GM12891 (cell line): ENCODE measurements around the gene RASA3.

Experiments
- DNase-seq: peaks from one replicate; pipeline ENCODE4 v3.0.0; 2011; ENCODE audit warnings: low spot score; ENCODE audit not compliant: insufficient read length
- FAIRE-seq: peaks from 2 replicates; lab custom pipeline; 2011; peaks lifted over from hg19 to GRCh38; lab: Jason Lieb, UNC
- PAX5 ChIP-seq: IDR thresholded peaks from 2 replicates; pipeline ENCODE4 v1.6.1; 2011; ENCODE audit warnings: low read length, moderate library complexity, mild to moderate bottlenecking; ENCODE audit not compliant: insufficient read depth, severe bottlenecking
- POLR2A ChIP-seq: IDR thresholded peaks from 2 replicates; pipeline ENCODE4 v1.6.1; 2011; ENCODE audit warnings: low read depth, low read length, control low read depth
- POLR2AphosphoS5 ChIP-seq: IDR thresholded peaks from 2 replicates; pipeline ENCODE4 v1.6.1; 2011; ENCODE audit warnings: low read depth, low read length, control low read depth
- POU2F2 ChIP-seq: IDR thresholded peaks from 2 replicates; pipeline ENCODE4 v1.6.1; 2011; ENCODE audit warnings: low read depth, mild to moderate bottlenecking, control low read depth, low read length, moderate library complexity
- SPI1 ChIP-seq: IDR thresholded peaks from 2 replicates; pipeline ENCODE4 v1.6.1; 2011; ENCODE audit warnings: low read depth, low read length, control low read depth
- TAF1 ChIP-seq: IDR thresholded peaks from 2 replicates; pipeline ENCODE4 v1.6.1; 2011; ENCODE audit warnings: low read depth, low read length, control low read depth

The RASA3 gene

GRCh38 chr13:114012921-114013320 lies 119.5 kb downstream of the RASA3 start:
- FAIRE-seq (no peak), DNase-seq (no peak)
- TF ChIP-seq POLR2A (no peak), POU2F2 (no peak), POLR2AphosphoS5 (no peak), PAX5 (no peak), SPI1 (no peak), TAF1 (no peak)

GRCh38 chr13:114012141-114012540 lies 120.3 kb downstream of the RASA3 start:
- TF ChIP-seq POU2F2 (0 out of 2 replicates have a peak, but pooled peaks have one; percentile 6), POLR2AphosphoS5 (0 out of 2 replicates have a peak, but pooled peaks have one; percentile 25), TAF1 (no peak)
- DNase-seq (no peak), FAIRE-seq (no peak)

- TF ChIP-seq PAX5 (no peak), POLR2AphosphoS5 (no peak), POU2F2 (no peak), SPI1 (no peak), TAF1 (no peak), POLR2A (no peak)
- DNase-seq (no peak), FAIRE-seq (no peak)
Observed at GRCh38 chr13:114011226-114011625, 121.2 kb downstream of the RASA3 start.

GRCh38 chr13:114010401-114011101 lies 121.9 kb downstream of the RASA3 start:
- FAIRE-seq (no peak), DNase-seq (no peak)
- TF ChIP-seq TAF1 (no peak), POLR2AphosphoS5 (no peak), SPI1 (no peak), POU2F2 (no peak), PAX5 (no peak), POLR2A (no peak)

GRCh38 chr13:114009590-114010400 lies 122.6 kb downstream of the RASA3 start:
- TF ChIP-seq POLR2AphosphoS5: no peak
- TF ChIP-seq SPI1: no peak
- no peak for TF ChIP-seq POLR2A
- TF ChIP-seq POU2F2: no peak
- no peak for TF ChIP-seq TAF1
- no peak for TF ChIP-seq PAX5
- FAIRE-seq: no peak
- DNase-seq: no peak

- no peak for TF ChIP-seq SPI1
- TF ChIP-seq POLR2A: no peak
- TF ChIP-seq POLR2AphosphoS5: no peak
- no peak for TF ChIP-seq PAX5
- no peak for TF ChIP-seq POU2F2
- TF ChIP-seq TAF1: no peak
- no peak for DNase-seq
- FAIRE-seq: no peak
Observed at GRCh38 chr13:114008964-114009589, 123.3 kb downstream of the RASA3 start.

- FAIRE-seq (no peak), DNase-seq (no peak)
- TF ChIP-seq POU2F2 (no peak), TAF1 (no peak), POLR2A (no peak), PAX5 (no peak), POLR2AphosphoS5 (no peak), SPI1 (no peak)
Observed at GRCh38 chr13:114007566-114007965, 124.9 kb downstream of the RASA3 start.

GRCh38 chr13:114005206-114005724 lies 127.2 kb downstream of the RASA3 start:
- no peak for FAIRE-seq
- DNase-seq: no peak

GRCh38 chr13:114004420-114005205 lies 127.8 kb downstream of the RASA3 start:
- DNase-seq: no peak
- TF ChIP-seq POLR2AphosphoS5: no peak
- no peak for FAIRE-seq

More at GRCh38 chr13:114005206-114005724, 127.2 kb downstream of the RASA3 start:
- TF ChIP-seq POU2F2 (no peak), TAF1 (no peak), POLR2AphosphoS5 (no peak)

GRCh38 chr13:114002771-114003321 lies 129.6 kb downstream of the RASA3 start:
- DNase-seq: no peak
- no peak for TF ChIP-seq TAF1
- no peak for FAIRE-seq
